ENCODE data around the gene SPAG7. TPM values are rescaled to one million over a fixed set of nuclear protein-coding genes. Genes with fewer than 3 reads are reported as not detected.

The SPAG7 gene
- total and polyA plus RNA-seq, 8 donors = 47.2 to 78.6 (median 74.2) TPM

- intact Hi-C loops (cut with DNase I) = loop anchor here in 1 of 2 donors (10.0 kb wide), 1 partner anchor 67 kb away; the partner anchor contains the start of gene CHRNE
- peaks cover 11 to 47% of the 10 kb centered on the region in 2 donors for H3K4me1 ChIP-seq
- no peak overlapping the region for H3K27ac ChIP-seq
- DNase-seq = no peak
- H3K36me3 ChIP-seq = peaks cover 0 to 82% of the 10 kb centered on the region in 2 donors
- no peak overlapping the region for H3K4me3 ChIP-seq
- no peak for ATAC-seq
- no peaks in the 10 kb centered on the region for H3K27me3 ChIP-seq
- no peaks in the 10 kb centered on the region for H3K9me3 ChIP-seq
- TF ChIP-seq, protein P1, sequence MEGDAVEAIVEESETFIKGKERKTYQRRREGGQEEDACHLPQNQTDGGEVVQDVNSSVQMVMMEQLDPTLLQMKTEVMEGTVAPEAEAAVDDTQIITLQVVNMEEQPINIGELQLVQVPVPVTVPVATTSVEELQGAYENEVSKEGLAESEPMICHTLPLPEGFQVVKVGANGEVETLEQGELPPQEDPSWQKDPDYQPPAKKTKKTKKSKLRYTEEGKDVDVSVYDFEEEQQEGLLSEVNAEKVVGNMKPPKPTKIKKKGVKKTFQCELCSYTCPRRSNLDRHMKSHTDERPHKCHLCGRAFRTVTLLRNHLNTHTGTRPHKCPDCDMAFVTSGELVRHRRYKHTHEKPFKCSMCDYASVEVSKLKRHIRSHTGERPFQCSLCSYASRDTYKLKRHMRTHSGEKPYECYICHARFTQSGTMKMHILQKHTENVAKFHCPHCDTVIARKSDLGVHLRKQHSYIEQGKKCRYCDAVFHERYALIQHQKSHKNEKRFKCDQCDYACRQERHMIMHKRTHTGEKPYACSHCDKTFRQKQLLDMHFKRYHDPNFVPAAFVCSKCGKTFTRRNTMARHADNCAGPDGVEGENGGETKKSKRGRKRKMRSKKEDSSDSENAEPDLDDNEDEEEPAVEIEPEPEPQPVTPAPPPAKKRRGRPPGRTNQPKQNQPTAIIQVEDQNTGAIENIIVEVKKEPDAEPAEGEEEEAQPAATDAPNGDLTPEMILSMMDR (IDR thresholded peaks at IDR 0.05) = no peak
These were observed 4.2 kb upstream of the SPAG7 start for GRCh38 chr17:4971826-4972225.

DNA sequence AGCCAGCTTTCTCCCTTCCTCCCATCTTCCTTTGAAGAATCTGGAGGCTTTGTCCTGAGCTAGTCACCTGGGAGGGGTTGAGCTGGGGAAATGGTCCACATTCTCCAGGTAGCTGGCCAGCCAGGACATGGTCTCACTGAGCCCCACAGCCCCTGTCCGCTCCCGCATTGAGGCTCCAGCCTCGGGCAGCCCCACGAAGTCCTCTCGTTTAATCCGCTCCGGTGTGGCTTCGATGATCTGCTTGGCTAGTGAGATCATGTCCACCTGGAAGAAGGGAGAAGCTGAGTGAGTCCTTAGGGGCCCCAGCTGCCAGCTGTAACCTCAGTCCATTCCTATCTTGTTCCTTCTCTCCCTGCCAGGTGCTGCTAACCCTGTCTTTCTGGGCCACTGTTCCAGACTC lies 2.7 kb upstream of the SPAG7 start:
- ATAC-seq (no peak), DNase-seq (no peak)
- TF ChIP-seq, protein P1 (IDR thresholded peaks at IDR 0.05) = no peak
- Histone ChIP-seq H3K4me1 (peaks cover 17 to 58% of the 10 kb centered on the region in 2 donors), H3K9me3 (no peaks in the 10 kb centered on the region), H3K27me3 (no peaks in the 10 kb centered on the region), H3K4me3 (no peak overlapping the region), H3K36me3 (peaks cover 0 to 67% of the 10 kb centered on the region in 2 donors), H3K27ac (peak overlapping the region; percentile 93 to 94)
- intact Hi-C loops (cut with DNase I) = loop anchor here in 1 of 2 donors (10.0 kb wide), 1 partner anchor 65 kb away; the partner anchor contains the start of gene CHRNE

- Histone ChIP-seq H3K9me3 (no peaks in the 10 kb centered on the region), H3K27me3 (no peaks in the 10 kb centered on the region), H3K27ac (peak overlapping the region; percentile 93 to 94), H3K36me3 (peaks cover 0 to 62% of the 10 kb centered on the region in 2 donors), H3K4me3 (peak overlapping the region in 1 of 2 donors; percentile 67), H3K4me1 (peaks cover 17 to 61% of the 10 kb centered on the region in 2 donors)
- ATAC-seq (no peak), DNase-seq (no peak)
- intact Hi-C loops (cut with DNase I) = loop anchor here in 1 of 2 donors (10.0 kb wide), 1 partner anchor 65 kb away; the partner anchor contains the start of gene CHRNE
- TF ChIP-seq, protein P1 (IDR thresholded peaks at IDR 0.05) = no peak
These were observed 2.0 kb upstream of the SPAG7 start for GRCh38 chr17:4969551-4970173.

GRCh38 chr17:4969047-4969550 lies 1.5 kb upstream of the SPAG7 start:
- Histone ChIP-seq H3K36me3 (peaks cover 0 to 56% of the 10 kb centered on the region in 2 donors), H3K27me3 (no peaks in the 10 kb centered on the region), H3K27ac (peak overlapping the region; percentile 93 to 94), H3K4me1 (peaks cover 17 to 57% of the 10 kb centered on the region in 2 donors), H3K9me3 (no peaks in the 10 kb centered on the region), H3K4me3 (peak overlapping the region; percentile 48 to 67)
- DNase-seq (no peak), ATAC-seq (no peak)
- TF ChIP-seq, protein P1 (IDR thresholded peaks at IDR 0.05) = no peak
- intact Hi-C loops (cut with DNase I) = no loop called here

DNA sequence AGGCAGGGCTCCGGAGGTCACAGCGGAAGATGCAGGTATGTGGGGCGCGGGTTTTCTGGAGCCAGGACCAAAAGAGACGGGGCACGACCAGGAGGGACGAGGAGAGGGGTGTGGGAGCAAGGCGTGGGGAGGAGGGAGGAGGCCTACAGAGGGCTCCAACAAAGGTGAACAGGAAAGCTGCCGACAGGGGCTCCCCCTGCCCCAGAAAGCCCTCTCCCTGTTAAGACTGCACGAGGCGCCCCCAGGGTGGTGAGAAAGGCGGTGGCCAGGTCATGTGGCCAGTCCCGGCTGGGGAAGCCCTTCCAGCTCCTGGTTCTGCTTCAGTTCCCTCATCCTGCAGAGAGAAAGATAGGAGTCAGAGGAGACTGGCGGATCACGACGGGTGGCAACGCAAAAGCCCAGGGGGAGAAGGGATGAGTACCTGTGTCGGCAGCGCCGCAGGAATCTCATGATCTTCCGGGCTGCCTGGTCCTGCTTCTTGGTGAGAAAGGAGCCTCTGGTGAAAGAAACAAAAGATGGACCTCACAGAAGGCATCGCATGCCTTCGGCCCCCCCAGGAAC lies 949 bp upstream of the SPAG7 start:
- no peaks in the 10 kb centered on the region for H3K27me3 ChIP-seq
- TF ChIP-seq, protein P1 (IDR thresholded peaks at IDR 0.05) = no peak
- H3K9me3 ChIP-seq = no peaks in the 10 kb centered on the region
- peak overlapping the region; percentile 48 to 67 for H3K4me3 ChIP-seq
- H3K4me1 ChIP-seq = peaks cover 17 to 57% of the 10 kb centered on the region in 2 donors
- peak overlapping the region; percentile 93 to 94 for H3K27ac ChIP-seq
- ATAC-seq (no peak), DNase-seq (no peak)
- intact Hi-C loops (cut with DNase I) = no loop called here
- H3K36me3 ChIP-seq = peaks cover 0 to 51% of the 10 kb centered on the region in 2 donors

Measured in left lung (tissue), 10 donors.